Measurements from ENCODE around the gene SLC1A5. TPM values are rescaled to one million over a fixed set of nuclear protein-coding genes. Genes with fewer than 3 reads are reported as not detected.
"Not testable (repeated sequence)": the region's sequence is repeated elsewhere in the genome, so short reads cannot be mapped to it uniquely, and the experiment has no call there.

Gene SLC1A5
- 100 to 1,000 TPM; 176 to 178 TPM for total RNA-seq

DNA sequence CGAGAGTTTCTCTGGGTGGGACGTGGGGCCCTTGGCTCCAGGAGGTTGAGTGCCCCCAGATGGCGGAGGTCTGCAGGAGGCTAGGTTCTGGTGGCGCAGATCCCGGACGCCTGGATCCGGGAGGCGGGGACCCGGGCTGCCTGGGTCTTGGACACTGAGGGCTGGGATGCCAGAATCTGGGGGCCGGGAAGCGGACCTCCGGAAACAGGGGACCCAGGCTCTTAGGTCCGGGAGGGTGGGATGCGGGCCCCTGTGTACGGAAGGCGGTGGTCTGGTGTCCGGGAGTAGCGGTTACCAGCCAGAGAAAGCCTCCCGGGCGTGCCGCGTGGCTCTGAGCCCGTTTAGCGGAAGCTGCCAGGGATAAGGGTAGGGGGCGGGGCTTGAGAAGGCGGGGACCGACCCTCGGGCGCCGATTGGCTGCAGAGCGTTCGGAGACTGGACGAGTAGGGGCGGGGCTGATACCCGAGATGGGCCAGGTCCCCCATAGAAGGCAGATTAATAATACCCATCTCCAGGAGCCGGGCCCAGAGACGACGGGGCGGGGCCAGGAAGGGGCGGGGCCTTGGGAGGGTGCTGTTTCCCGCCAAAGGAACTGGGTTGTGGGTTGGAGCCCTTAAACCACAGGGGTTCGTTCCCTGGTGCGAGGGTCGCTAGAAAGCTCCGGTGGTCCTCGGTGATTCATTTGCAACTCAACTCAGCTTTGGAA lies at the start of gene SLC1A5:
Gene SLC1A5 (minus strand): TSS at position 333 of the 706 bp plus-strand sequence. CDS start 629 bp downstream, outside the sequence.
- peak within 1 kb of the TSS; percentile 96 for H3K27ac Mint-ChIP-seq
- no peaks in the 10 kb centered on the region for H3K9me3 Mint-ChIP-seq (ENCODE audit: insufficient read depth)
- CTCF ChIA-PET, result interaction anchor here (0.6 to 9.8 kb wide), 12 partner anchors 9 to 1096 kb away, joined by 3 to 65 read pairs (median 3); partner anchors contain the start of gene QPCTL
- H3K4me3 Mint-ChIP-seq, result peak within 1 kb of the TSS; percentile 98
- POLR2A ChIA-PET, result interaction anchor here (0.6 to 5.4 kb wide), 21 partner anchors 8 to 906 kb away, joined by 3 to 51 read pairs (median 4); partner anchors contain the start of genes DACT3 and ZC3H4
- peaks cover 42% of the 10 kb centered on the region for H3K36me3 Mint-ChIP-seq (ENCODE audit: low read depth)
- no peaks in the 10 kb centered on the region for H3K27me3 Mint-ChIP-seq (ENCODE audit: low read depth)
- DNase-seq, result peak; percentile 99
- peak; percentile 71 for ATAC-seq
- peaks cover 63% of the 10 kb centered on the region for H3K4me1 Mint-ChIP-seq (ENCODE audit: low read depth)

DNA sequence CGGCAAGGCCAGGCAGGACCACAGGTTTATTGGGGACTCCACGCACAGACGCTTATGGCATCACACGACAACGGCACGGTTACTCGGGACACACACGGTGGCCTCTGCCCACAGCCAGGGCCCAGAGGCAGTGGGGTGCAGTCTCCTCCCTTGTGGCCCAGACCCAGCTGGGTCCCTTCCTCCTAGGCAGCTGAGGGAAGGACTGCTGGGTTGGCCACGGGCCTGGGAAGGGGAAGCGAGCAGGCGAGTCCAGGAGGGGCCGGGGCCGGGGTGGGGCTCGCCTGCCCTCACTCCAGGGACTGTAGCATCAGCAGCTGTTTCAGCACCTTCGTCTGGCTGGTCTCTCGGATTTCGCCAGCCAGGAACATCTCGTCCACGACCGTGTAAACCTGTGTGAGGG lies 49.8 kb upstream of the SLC1A5 start:
- POLR2A ChIA-PET, result no interaction called here

DNA sequence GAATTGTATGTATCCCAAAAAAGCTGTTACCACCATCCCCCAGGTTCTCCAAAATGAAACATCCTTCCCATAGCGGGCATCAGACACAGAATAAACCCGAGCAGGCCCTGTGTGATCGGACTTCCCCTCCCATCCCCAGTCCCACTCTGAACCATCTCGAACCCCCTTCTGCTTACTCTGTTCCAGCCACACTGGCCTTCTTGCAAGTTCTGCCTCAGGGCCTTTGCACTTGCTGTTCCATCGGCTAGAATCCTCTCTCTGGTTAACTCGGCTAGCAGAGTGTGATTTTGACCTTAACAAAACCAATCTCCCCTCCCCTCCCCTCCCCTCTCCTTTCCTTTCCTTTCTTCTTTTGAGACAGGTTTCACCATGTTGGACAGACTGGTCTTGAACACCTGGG lies 46.6 kb upstream of the SLC1A5 start:
- Mint-ChIP-seq H3K27ac (no peak overlapping the region), H3K4me3 (no peak overlapping the region), H3K9me3 (ENCODE audit: insufficient read depth) (no peaks in the 10 kb centered on the region), H3K36me3 (ENCODE audit: low read depth) (peaks cover 10% of the 10 kb centered on the region), H3K27me3 (ENCODE audit: low read depth) (no peaks in the 10 kb centered on the region), H3K4me1 (ENCODE audit: low read depth) (no peaks in the 10 kb centered on the region)
- no peak for DNase-seq
- POLR2A ChIA-PET, result no interaction called here
- no peak for ATAC-seq
- CTCF ChIA-PET, result interaction anchor here (0.7 to 1.4 kb wide), 3 partner anchors 10 to 178 kb away, joined by 3 to 8 read pairs (median 4); no protein-coding TSS in a partner anchor

More for the DNA sequence above, 49.8 kb upstream of the SLC1A5 start:
- no peak overlapping the region for H3K27ac Mint-ChIP-seq
- ATAC-seq (no peak), DNase-seq (no peak)
- CTCF ChIA-PET, result interaction anchor here (0.9 to 2.8 kb wide), 4 partner anchors 54 to 176 kb away, joined by 3 to 12 read pairs (median 5); no protein-coding TSS in a partner anchor
- H3K36me3 Mint-ChIP-seq (ENCODE audit: low read depth), result peaks cover 23% of the 10 kb centered on the region
- H3K9me3 Mint-ChIP-seq (ENCODE audit: insufficient read depth), result no peaks in the 10 kb centered on the region
- no peaks in the 10 kb centered on the region for H3K4me1 Mint-ChIP-seq (ENCODE audit: low read depth)
- no peaks in the 10 kb centered on the region for H3K27me3 Mint-ChIP-seq (ENCODE audit: low read depth)
- no peak overlapping the region for H3K4me3 Mint-ChIP-seq

DNA sequence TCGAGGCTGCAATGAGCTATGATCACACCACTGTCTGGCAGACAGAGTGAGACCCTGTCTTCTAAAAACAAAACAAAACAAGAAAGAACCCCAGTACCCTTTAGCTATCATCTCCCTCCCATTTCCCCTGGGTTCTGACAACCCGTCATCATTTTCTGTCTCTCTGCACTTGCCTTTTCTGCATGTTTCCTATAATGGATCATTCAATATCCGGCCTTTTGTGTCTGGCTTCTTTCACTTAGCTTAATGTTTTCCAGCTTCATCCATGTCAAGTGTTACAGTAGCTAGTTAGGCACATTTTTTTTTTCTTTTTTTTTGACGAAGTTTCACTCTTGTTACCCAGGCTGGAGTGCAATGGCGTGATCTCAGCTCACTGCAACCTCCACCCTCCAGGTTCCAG lies 45.7 kb upstream of the SLC1A5 start:
- Mint-ChIP-seq H3K4me1 (ENCODE audit: low read depth) (peaks cover 1% of the 10 kb centered on the region), H3K27ac (no peak overlapping the region), H3K36me3 (ENCODE audit: low read depth) (peaks cover 6% of the 10 kb centered on the region), H3K4me3 (no peak overlapping the region), H3K27me3 (ENCODE audit: low read depth) (no peaks in the 10 kb centered on the region), H3K9me3 (ENCODE audit: insufficient read depth) (no peaks in the 10 kb centered on the region)
- ATAC-seq (no peak), DNase-seq (no peak)
- CTCF ChIA-PET, result interaction anchor here (0.7 to 2.1 kb wide), 4 partner anchors 9 to 179 kb away, joined by 3 to 8 read pairs (median 6); no protein-coding TSS in a partner anchor
- POLR2A ChIA-PET, result interaction anchor here (0.6 kb wide), 1 partner anchor 17 kb away, joined by 3 read pairs; the partner anchor contains the start of gene AP2S1

DNA sequence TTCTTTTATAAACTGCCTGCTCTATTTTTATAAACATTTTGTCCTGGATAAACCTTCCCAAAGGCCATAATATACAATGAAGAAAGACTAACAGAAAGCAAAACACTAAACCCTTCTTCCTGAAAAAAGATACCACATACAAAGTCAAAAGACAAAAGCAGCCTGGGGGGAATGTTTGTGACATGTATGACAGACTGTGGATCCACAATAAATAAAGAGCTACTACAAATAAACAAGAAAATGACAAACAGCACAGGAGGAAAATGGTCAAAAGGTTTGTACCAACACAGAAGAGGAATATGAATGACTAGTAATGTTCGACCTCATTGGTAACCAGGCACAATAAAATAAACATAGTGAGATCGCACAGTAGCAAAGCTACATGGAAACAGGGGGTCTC lies 42.5 kb upstream of the SLC1A5 start:
- Mint-ChIP-seq H3K27ac (no peak overlapping the region), H3K4me3 (no peak overlapping the region), H3K9me3 (ENCODE audit: insufficient read depth) (no peaks in the 10 kb centered on the region), H3K27me3 (ENCODE audit: low read depth) (no peaks in the 10 kb centered on the region), H3K36me3 (ENCODE audit: low read depth) (no peaks in the 10 kb centered on the region), H3K4me1 (ENCODE audit: low read depth) (peaks cover 3% of the 10 kb centered on the region)
- DNase-seq, result no peak
- ChIA-PET POLR2A (no interaction called here), CTCF (interaction anchor here (1.3 to 2.1 kb wide), 4 partner anchors 9 to 77 kb away, joined by 4 to 7 read pairs (median 4); no protein-coding TSS in a partner anchor)
- ATAC-seq, result no peak

DNA sequence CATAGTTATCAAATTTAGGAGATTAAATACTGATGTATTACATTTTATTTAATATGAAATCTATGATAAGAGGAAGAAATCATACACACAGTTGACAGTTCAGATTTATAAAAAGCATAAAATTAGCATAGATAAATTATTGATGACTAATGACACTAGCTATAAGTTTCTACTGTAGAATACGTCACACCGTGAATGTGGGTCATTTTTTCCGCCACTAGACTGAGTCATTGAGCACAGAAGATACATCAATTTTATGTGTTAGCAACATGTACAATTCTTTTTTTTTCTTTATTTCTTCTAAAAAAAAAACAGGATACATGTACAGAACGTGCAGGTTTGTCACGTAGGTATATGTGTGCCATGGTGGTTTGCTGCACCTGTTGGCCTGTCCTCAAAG lies 40.1 kb upstream of the SLC1A5 start:
- no peak overlapping the region for H3K27ac Mint-ChIP-seq
- CTCF ChIA-PET, result interaction anchor here (1.0 to 2.2 kb wide), 2 partner anchors 12 to 28 kb away, joined by 3 to 10 read pairs; no protein-coding TSS in a partner anchor
- peak; percentile 33 for DNase-seq

DNA sequence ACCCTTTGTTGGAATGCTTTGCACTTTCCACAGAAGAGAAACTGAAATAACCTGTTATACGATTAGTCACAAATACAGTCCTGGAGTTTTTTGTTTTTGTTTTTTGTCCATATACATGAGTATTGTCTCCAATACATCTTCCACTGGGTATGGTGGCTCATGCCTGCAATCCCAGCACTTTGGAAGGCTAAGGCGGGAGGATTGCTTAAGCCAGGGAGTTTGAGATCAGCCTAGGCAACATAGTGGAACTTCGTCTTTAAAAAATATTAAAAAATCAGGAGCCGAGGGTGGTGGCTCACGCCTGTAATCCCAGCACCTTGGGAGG lies 37.3 kb upstream of the SLC1A5 start:
- H3K36me3 Mint-ChIP-seq (ENCODE audit: low read depth), result no peaks in the 10 kb centered on the region
- no peak for DNase-seq
- no peak overlapping the region for H3K4me3 Mint-ChIP-seq
- ChIA-PET POLR2A (no interaction called here), CTCF (interaction anchor here (0.8 to 2.1 kb wide), 6 partner anchors 9 to 187 kb away, joined by 3 to 10 read pairs (median 4); no protein-coding TSS in a partner anchor)
- no peaks in the 10 kb centered on the region for H3K27me3 Mint-ChIP-seq (ENCODE audit: low read depth)
- H3K9me3 Mint-ChIP-seq (ENCODE audit: insufficient read depth), result no peaks in the 10 kb centered on the region
- no peak for ATAC-seq
- H3K4me1 Mint-ChIP-seq (ENCODE audit: low read depth), result peaks cover 35% of the 10 kb centered on the region
- no peak overlapping the region for H3K27ac Mint-ChIP-seq

More for the DNA sequence above, 40.1 kb upstream of the SLC1A5 start:
- Mint-ChIP-seq H3K9me3 (ENCODE audit: insufficient read depth) (no peaks in the 10 kb centered on the region), H3K27me3 (ENCODE audit: low read depth) (no peaks in the 10 kb centered on the region), H3K36me3 (ENCODE audit: low read depth) (no peaks in the 10 kb centered on the region), H3K4me3 (no peak overlapping the region), H3K4me1 (ENCODE audit: low read depth) (peaks cover 16% of the 10 kb centered on the region)
- POLR2A ChIA-PET, result interaction anchor here (0.6 kb wide), 1 partner anchor 9 kb away, joined by 5 read pairs; no protein-coding TSS in a partner anchor
- no peak for ATAC-seq

DNA sequence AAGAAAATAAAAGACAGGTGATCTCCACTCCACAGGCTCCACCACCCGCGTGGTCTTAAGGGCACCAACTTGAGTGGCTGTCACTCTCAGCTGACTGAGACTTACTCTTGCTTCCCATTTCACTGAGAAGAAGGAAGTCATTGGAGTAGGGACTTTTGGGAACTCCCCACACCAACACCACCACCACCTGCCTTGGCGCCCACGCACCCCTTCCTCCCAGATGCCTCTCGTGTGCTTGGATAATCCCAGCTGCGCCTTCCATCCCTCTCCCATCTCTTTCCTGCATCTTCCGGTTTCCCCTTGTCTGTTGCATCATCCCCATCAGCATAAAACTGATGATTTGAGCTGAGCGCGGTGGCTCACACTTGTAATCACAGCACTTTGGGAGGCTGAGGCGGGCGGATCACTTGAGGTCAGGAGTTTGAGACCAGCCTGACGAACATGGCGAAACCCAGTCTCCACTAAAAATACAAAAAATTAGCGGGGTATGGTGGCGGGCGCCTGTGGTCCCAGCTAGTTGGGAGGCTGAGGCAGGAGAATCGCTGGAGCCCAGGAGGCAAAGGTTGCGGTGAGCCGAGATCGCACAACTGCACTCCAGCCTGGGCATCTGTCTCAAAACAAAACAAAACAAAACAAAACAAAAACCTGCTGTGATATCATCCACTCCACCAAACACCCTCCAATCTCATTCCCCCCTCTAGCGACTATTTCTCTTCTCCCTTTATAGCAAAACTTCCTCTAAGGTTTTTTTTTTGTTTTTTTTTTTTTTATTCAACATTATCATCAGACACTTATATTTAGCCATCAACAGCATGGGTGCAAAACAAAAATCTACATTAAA lies 36.7 kb upstream of the SLC1A5 start:
- no peaks in the 10 kb centered on the region for H3K27me3 Mint-ChIP-seq (ENCODE audit: low read depth)
- no peak overlapping the region for H3K4me3 Mint-ChIP-seq
- no peaks in the 10 kb centered on the region for H3K9me3 Mint-ChIP-seq (ENCODE audit: insufficient read depth)
- ATAC-seq (no peak), DNase-seq (peak; percentile 42)
- peak overlapping the region; percentile 2 for H3K27ac Mint-ChIP-seq
- ChIA-PET CTCF (interaction anchor here (0.8 to 2.3 kb wide), 7 partner anchors 9 to 188 kb away, joined by 3 to 7 read pairs (median 4); no protein-coding TSS in a partner anchor), POLR2A (interaction anchor here (5.1 kb wide), 1 partner anchor 39 kb away, joined by 51 read pairs; the partner anchor contains the start of gene SLC1A5)
- H3K4me1 Mint-ChIP-seq (ENCODE audit: low read depth), result peaks cover 41% of the 10 kb centered on the region
- no peaks in the 10 kb centered on the region for H3K36me3 Mint-ChIP-seq (ENCODE audit: low read depth)

DNA sequence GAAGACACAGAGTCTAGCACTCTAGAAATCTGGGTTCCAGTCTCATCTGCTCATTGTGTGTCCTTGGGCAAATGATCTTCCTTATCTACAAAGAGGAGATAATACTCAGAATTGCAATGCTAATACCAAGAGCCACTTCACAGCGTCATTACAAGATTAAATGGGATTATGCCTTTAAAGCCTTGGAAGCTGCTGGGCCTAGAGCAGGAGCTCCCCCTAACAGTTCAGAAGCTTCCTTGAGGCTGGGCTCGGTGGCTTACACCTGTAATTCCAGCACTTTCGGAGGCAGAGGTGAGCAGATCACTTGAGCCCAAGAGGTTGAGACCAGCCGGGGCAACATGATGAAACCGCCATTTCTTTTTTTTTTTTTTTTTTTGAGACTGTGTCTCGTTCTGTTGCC lies 34.7 kb upstream of the SLC1A5 start:
- Mint-ChIP-seq H3K4me3 (no peak overlapping the region), H3K27me3 (ENCODE audit: low read depth) (no peaks in the 10 kb centered on the region), H3K9me3 (ENCODE audit: insufficient read depth) (no peaks in the 10 kb centered on the region), H3K4me1 (ENCODE audit: low read depth) (peaks cover 51% of the 10 kb centered on the region), H3K36me3 (ENCODE audit: low read depth) (no peaks in the 10 kb centered on the region), H3K27ac (no peak overlapping the region)
- ATAC-seq, result no peak
- POLR2A ChIA-PET, result interaction anchor here (2.1 to 5.1 kb wide), 2 partner anchors 29 to 37 kb away, joined by 6 to 51 read pairs; partner anchors contain the start of gene SLC1A5
- no peak for DNase-seq
- CTCF ChIA-PET, result interaction anchor here (2.3 to 3.0 kb wide), 2 partner anchors 17 to 65 kb away, joined by 7 to 15 read pairs; no protein-coding TSS in a partner anchor

DNA sequence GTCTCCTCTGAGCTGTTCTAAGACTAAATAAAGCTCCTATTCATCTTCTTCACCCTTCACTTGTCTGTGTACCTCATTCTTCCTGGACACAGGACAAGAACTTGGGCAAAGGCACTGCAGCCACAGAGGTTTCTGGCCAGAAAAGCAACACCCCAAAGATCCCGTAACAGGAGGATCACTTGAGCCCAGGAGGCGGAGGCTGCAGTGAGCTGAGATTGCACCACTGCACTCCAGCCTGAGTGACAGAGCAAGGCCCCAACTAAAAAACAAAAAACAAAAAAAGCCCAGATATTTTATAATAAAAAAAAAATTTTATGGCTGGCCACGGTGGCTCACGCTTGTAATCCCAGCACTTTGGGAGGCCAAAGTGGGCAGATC lies 34.0 kb upstream of the SLC1A5 start:
- POLR2A ChIA-PET, result interaction anchor here (0.7 to 5.1 kb wide), 5 partner anchors 14 to 109 kb away, joined by 3 to 51 read pairs (median 4); partner anchors contain the start of gene SLC1A5
- not testable (repeated sequence) for ATAC-seq; DNase-seq; H3K4me3 Mint-ChIP-seq; H3K9me3 Mint-ChIP-seq (ENCODE audit: insufficient read depth); H3K27me3 Mint-ChIP-seq (ENCODE audit: low read depth); H3K36me3 Mint-ChIP-seq (ENCODE audit: low read depth)
- Mint-ChIP-seq H3K4me1 (ENCODE audit: low read depth) (peaks cover 51% of the 10 kb centered on the region), H3K27ac (peak overlapping the region; percentile 84)
- CTCF ChIA-PET, result interaction anchor here (1.4 to 3.9 kb wide), 7 partner anchors 10 to 68 kb away, joined by 3 to 19 read pairs (median 13); no protein-coding TSS in a partner anchor
